Activated naive CD4-positive, alpha-beta T cell treated with anti-CD3 and anti-CD28 coated beads, Interleukin-2, amount 50 U/mL, for 72 hours (primary cell): ENCODE data around the gene CLEC20A. TPM values are rescaled to one million over a fixed set of nuclear protein-coding genes. Genes with fewer than 3 reads are reported as not detected.
A peak's percentile ranks its signal among the peaks of the same experiment; 100 is the strongest.

Experiments used
- ATAC-seq, 2 donors: fragments of 150-1000 bp; cut with Tn5 transposase; 2 replicates each; pipeline ENCODE4 v1.10.0; 2021; ENCODE audit warnings: mild to moderate bottlenecking in 2 of 2, moderate library complexity in 2 of 2
- DNase-seq, 2 donors: peaks; one replicate each; pipeline ENCODE4 v3.0.0; 2021 to 2022; ENCODE audit warnings: low spot score in 2 of 2
- H3K27ac Mint-ChIP-seq, 2 donors: one replicate each; pipeline ENCODE4 v1.8.0; 2022; ENCODE audit warnings: mild to moderate bottlenecking in 2 of 2, mixed read lengths in 2 of 2
- H3K36me3 Mint-ChIP-seq, 2 donors: one replicate each; pipeline ENCODE4 v1.8.0; 2022; ENCODE audit warnings: mixed read lengths in 2 of 2
- H3K9me3 Mint-ChIP-seq, 2 donors: one replicate each; pipeline ENCODE4 v1.8.0; 2022; ENCODE audit warnings: mixed read lengths in 2 of 2
- total RNA-seq, 2 donors: library from RNA; stranded (reverse); gene quantifications; one replicate each; pipeline ENCODE4 v1.2.3, GENCODE V29; 2022

CLEC20A gene
- total RNA-seq, 2 donors from 2014 or later, result not detected

DNA sequence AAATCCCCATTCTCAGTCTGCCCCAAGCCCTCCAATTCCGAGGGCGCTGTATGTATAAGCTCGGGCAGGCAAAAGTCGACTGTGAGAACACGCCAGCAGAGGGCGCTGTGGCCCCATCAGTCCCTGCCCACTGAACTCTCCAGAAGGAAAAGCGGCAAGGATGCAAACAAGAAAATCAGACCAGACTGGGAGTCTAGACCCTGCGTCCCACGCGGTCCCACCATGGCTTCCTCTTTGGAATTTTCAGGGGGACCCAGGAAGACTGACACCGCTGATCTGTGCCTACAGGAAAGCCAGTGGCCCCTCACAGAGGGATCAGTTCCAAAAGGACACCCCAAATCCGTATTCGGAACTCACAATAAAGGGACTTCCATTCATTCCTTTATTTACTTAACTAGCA lies 35.6 kb upstream of the CLEC20A start:
- ATAC-seq (peak; percentile 89 to 93), DNase-seq (peak; percentile 74 to 79)
- no peaks in the 10 kb centered on the region for H3K9me3 Mint-ChIP-seq
- no peaks in the 10 kb centered on the region for H3K36me3 Mint-ChIP-seq
- no peak overlapping the region for H3K27ac Mint-ChIP-seq

DNA sequence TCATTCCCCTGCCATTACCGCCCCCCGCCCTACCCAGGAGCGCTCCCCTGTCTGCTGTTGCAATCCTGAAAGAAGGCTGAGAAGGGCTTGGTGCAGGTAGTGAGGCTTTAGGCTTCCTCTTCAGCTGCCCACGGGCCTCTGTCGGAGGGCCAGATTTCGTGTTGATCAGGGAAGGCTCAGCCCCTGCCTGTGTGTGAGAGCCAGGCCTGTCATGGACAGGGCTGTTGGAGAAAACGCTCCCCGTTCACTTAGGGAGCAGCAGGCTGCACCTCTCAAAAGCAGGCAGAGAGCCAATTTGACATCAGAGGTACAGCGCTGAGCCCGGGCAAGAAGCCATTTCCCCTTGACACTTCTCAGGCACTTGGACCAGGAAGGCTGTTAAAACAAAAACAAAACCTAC lies 35.1 kb upstream of the CLEC20A start:
- Mint-ChIP-seq H3K36me3 (no peaks in the 10 kb centered on the region), H3K27ac (no peak overlapping the region), H3K9me3 (no peaks in the 10 kb centered on the region)
- DNase-seq (no peak), ATAC-seq (peak; percentile 15 to 41)

- ATAC-seq (no peak), DNase-seq (no peak)
- Mint-ChIP-seq H3K9me3 (peaks cover 0 to under 1% of the 10 kb centered on the region in 2 donors), H3K36me3 (no peaks in the 10 kb centered on the region), H3K27ac (no peak overlapping the region)
These were observed 33.7 kb upstream of the CLEC20A start for GRCh38 chr1:178530502-178530901.

DNA sequence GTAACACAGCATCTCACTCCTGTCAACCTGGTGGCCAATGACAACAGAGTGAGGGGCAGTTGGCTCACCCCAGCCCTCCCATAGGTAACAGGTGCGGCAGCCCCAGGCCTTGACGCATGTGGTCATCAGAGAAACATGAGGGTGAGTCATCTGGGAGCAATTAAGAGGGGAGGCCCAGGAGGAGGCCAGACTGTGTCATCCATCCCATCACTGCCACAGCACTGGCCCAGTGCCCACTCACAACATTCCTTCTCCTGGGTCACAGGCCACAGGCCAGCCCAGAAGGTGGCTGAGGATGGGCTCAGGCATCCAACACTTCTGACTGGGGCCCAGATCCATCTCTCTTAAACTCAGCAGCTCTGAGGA lies 33.3 kb upstream of the CLEC20A start:
- Mint-ChIP-seq H3K9me3 (peaks cover 0 to 6% of the 10 kb centered on the region in 2 donors), H3K27ac (no peak overlapping the region), H3K36me3 (no peaks in the 10 kb centered on the region)
- ATAC-seq, result no peak
- DNase-seq, result no peak

DNA sequence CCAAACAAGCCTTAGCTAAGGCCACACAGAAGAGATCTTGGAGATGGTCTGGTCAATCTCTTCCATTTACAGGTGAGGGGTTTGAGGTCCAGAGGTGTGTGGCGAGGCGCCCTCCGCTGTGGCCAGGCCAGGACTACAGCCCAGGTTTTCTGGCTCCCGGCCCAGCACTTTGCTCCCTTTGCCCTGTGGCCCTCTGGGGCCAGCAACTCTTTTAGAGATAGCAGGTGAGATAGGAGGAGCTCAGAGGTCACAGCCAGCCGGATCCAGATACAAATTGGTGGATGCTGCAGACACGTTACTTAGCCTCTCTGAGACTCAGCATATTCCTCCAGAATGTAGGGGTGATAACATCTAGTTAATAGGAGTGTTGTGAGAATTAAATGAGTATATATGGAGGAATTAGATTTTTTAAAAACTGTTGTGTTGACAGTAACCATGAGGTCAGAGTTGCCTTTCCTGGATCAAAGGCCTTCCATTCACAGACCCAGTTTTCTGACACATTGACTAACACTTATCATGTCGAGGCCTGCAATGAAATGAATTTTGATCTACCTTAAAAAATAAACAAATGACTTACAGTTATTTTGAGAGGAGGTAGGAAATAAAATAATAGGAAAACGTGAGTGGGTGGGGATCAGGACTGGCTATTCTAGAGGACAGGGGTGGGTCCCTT lies 32.7 kb upstream of the CLEC20A start:
- H3K9me3 Mint-ChIP-seq, result peaks cover 0 to 10% of the 10 kb centered on the region in 2 donors
- DNase-seq (no peak), ATAC-seq (no peak)
- no peaks in the 10 kb centered on the region for H3K36me3 Mint-ChIP-seq
- H3K27ac Mint-ChIP-seq, result no peak overlapping the region

DNA sequence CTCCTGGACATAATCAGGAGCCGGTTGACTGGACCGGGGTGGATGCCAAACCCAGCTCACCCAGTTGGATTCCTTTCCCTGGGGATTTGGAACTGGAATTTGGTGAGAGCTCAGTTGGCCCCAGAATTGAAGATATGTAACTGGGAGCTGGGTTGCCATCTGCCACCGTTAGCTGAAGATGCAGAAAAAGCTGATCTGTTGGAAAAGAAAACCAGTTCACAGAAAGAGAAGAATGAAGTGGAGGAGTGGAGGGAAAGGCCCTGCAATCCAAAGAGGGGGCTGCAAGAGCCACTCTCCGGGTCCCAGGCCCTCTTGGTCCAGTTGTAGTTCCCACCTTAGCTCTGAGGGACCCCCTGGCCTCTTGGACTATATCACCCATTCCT lies 32.2 kb upstream of the CLEC20A start:
- ATAC-seq (no peak), DNase-seq (no peak)
- Mint-ChIP-seq H3K27ac (no peak overlapping the region), H3K9me3 (peaks cover 0 to 10% of the 10 kb centered on the region in 2 donors), H3K36me3 (no peaks in the 10 kb centered on the region)

DNA sequence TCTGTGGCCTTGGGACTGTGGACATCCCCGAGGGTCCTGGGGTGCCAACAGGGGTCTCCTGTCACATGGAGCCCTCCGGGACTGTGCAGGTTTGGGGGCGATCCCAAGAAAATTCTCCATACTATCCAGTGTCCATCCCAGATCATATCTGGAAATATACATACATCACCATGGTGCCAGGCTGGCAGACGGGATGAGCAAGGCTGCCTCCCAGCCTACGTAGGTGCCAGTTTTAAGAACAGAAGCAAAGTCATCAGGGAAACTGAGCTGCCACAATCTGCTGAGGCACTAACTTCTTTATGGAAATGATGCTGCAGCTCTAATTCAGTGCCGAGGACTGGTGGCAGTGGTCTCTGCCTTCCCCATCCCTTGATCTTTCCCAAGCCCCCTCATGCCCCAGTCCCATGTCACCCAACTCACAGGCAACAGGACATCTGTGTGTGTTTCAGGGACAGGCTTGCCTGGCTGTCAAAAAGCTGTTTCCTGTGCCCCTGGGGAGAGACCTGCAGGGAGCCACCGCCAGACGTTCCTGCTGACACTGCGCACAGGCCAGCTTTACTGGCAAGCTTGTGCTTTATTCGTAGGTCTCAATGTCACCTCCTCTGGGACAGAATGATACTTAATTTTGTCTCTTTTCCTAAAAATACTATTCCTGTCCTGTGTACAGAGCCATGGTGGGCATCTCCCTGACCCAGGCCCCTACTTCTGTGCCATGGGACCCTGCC lies 31.6 kb upstream of the CLEC20A start:
- DNase-seq (no peak), ATAC-seq (no peak)
- Mint-ChIP-seq H3K27ac (peak overlapping the region in 1 of 2 donors; percentile 25), H3K9me3 (peaks cover 0 to 10% of the 10 kb centered on the region in 2 donors), H3K36me3 (no peaks in the 10 kb centered on the region)

- no peaks in the 10 kb centered on the region for H3K36me3 Mint-ChIP-seq
- DNase-seq (no peak), ATAC-seq (no peak)
- H3K27ac Mint-ChIP-seq, result peak overlapping the region in 1 of 2 donors; percentile 52
- peaks cover 0 to 10% of the 10 kb centered on the region in 2 donors for H3K9me3 Mint-ChIP-seq
These were observed 30.4 kb upstream of the CLEC20A start for GRCh38 chr1:178527117-178527516.

GRCh38 chr1:178521241-178521640 lies 24.5 kb upstream of the CLEC20A start:
- no peak for ATAC-seq
- DNase-seq, result no peak
- Mint-ChIP-seq H3K27ac (no peak overlapping the region), H3K36me3 (no peaks in the 10 kb centered on the region), H3K9me3 (peaks cover 0 to 10% of the 10 kb centered on the region in 2 donors)

GRCh38 chr1:178520803-178521202 lies 24.0 kb upstream of the CLEC20A start:
- Mint-ChIP-seq H3K36me3 (no peaks in the 10 kb centered on the region), H3K9me3 (peaks cover 0 to 10% of the 10 kb centered on the region in 2 donors), H3K27ac (no peak overlapping the region)
- no peak for DNase-seq
- ATAC-seq, result no peak

DNA sequence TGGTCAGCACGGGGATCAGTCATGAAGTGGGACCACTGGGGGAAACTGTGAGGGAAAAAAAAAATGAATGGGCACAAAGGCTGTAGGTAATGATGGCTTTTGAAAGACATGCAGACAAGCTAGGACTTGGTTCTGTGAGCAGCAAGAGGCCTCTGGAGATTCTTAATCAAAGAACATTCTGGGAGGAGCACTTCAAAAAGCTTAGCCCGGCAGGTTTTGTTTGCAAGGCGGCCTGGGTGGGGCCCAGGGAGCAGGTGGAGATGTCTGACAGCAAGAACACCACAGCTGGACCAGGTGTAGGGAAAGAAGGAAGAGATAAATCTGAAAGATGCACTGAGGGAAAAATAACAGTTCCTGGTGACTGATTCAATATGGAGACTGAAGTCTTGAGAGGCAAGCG lies 22.1 kb upstream of the CLEC20A start:
- Mint-ChIP-seq H3K36me3 (no peaks in the 10 kb centered on the region), H3K27ac (no peak overlapping the region), H3K9me3 (no peaks in the 10 kb centered on the region)
- ATAC-seq (no peak), DNase-seq (no peak)

DNA sequence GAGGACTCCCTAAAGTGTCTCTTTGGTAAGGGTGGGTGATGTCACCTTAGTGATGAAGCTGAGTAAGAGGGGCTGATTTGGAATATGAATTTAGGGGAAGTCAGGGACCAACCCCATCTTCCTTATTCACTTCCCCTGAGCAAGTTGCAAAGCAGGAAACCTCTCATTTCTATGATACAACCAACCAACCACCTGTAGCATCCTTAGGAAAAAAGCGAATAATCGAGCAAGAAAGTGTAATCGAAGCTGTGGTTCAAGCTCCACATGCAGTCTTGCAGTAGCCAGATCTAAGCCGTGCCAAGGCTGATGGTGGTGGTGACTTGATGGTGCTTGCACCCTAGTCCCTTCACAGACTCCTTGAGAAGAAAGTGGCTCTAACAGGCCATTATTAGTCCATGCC lies 19.3 kb upstream of the CLEC20A start:
- Mint-ChIP-seq H3K27ac (no peak overlapping the region), H3K9me3 (no peaks in the 10 kb centered on the region), H3K36me3 (no peaks in the 10 kb centered on the region)
- ATAC-seq, result no peak
- no peak for DNase-seq

DNA sequence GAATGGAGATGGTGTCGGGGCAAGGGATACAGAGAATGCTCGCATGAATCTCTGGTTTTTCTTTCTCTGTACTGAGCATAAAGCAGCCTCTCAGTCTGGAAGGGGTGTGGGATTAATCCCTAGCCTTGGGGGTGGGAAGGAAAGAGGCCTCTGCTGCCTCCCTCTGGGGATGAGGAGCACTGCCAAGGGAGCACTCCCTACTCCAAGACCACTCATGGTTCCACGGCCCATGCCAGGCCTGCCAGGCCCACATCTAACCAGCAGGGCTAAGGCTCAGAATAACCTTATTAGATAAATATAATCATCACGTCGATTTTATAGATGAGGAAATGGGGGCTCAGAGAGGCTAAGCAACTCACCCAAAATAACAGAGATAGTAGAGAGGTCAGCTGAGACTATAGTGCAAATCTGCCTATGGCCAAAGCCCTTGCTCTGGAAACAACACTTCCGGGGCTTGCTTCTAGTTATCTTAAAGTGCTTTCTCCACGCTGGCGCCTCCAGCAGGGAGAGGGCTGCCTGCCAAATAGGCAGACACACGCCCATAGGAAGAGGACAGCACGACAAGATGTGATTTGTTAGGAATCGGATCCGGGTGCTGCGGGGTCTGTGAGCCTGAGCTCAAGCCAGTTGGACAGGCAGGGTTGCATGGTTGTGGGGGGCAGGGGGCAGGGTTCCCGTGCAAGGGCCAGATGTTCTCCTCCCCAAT lies 16.7 kb upstream of the CLEC20A start:
- no peaks in the 10 kb centered on the region for H3K9me3 Mint-ChIP-seq
- H3K27ac Mint-ChIP-seq, result no peak overlapping the region
- no peaks in the 10 kb centered on the region for H3K36me3 Mint-ChIP-seq
- no peak for DNase-seq
- no peak for ATAC-seq

DNA sequence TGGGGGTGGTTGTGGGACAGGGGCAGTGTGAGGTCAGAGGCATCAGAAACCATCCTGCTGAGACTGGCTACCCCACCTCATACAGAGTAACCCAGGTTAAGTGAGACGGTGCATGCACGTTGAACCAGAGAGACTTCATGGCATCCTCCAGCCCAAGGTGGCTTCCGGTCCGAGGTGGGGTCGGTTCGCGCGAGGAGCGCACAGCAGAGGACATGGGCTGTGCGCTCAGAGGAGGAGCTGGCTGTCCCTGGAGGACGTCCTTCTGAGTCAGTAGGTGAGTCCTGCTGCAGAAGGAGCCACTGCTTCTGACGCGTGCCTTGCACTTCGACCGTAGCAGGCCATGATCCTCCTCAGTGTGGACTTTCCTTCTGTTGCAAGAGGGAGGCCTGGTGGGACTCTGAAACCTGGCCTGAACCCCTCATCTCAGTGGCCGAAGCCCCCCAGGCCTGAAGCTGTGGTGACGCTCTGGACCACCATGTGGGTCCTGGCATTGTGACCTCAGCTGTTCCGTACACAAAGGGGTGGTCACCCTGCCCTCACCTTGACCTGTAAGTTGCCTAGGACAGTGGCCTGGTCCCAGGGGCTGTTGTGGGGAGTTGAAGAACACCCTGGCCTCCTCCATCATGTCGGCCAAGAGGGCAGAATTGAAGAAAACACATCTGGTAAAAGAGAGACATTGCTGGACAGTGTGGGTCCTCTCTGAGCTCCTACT lies 16.0 kb upstream of the CLEC20A start, which contains the start of gene TEX35:
TSS of gene TEX35 (plus strand) at position 544 of the 712 bp plus-strand sequence. CDS start at position 624, 80 bp downstream.
- Mint-ChIP-seq H3K36me3 (no peaks in the 10 kb centered on the region), H3K27ac (no peak within 1 kb of the TSS), H3K9me3 (no peaks in the 10 kb centered on the region)
- no peak for ATAC-seq
- no peak for DNase-seq

- H3K9me3 Mint-ChIP-seq, result no peaks in the 10 kb centered on the region
- no peak for ATAC-seq
- no peak for DNase-seq
- H3K36me3 Mint-ChIP-seq, result no peaks in the 10 kb centered on the region
- H3K27ac Mint-ChIP-seq, result no peak overlapping the region
These were observed 13.4 kb upstream of the CLEC20A start for GRCh38 chr1:178510155-178510554.

DNA sequence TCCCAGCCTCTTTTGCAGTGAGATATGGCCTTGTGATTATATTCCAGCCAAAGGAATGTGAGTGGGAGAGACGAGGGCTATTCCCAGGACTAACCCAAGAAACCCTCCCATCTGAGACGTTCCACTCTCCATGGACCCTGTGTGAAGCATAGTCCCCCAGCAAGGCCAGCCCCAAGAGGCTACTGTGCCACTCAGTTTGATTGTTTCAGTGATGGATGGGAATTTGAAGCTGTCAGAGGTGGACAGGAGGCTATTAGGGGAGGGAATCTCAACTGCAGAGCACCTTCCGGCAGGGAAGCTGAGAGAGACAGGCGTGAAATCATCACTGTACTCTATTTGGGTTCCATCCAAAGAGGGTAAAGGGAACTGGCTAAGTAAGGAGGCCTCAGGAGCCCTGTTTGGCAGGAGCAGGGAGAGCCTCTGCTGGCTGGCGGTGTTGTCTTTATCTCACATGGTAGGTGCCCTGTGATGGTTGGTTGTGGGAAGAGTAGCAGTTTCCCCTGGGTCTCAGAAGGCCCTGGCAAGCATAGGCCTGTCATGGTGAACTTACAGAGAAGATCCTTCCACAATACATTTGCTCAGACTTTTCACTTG lies 12.7 kb upstream of the CLEC20A start:
- H3K9me3 Mint-ChIP-seq, result no peaks in the 10 kb centered on the region
- H3K36me3 Mint-ChIP-seq, result no peaks in the 10 kb centered on the region
- no peak overlapping the region for H3K27ac Mint-ChIP-seq
- no peak for ATAC-seq
- DNase-seq, result no peak
